Skin epidermis (tissue), 12 donors: Measurements from ENCODE around the gene ILK.

Experiments
- H3K27ac ChIP-seq, 21 experiments: fragments of 200-600 bp; sonication (generic) in 11 of 21; one replicate each; pipeline ENCODE4 v1.5.0; 2020; ENCODE audit warnings: mild to moderate bottlenecking in 3 of 21, inconsistent platforms in 2 of 21, moderate library complexity in 2 of 21
- H3K4me3 ChIP-seq, 7 experiments: fragments of 200-600 bp; sonication (generic) in 2 of 7; one replicate each; pipeline ENCODE4 v1.5.0; 2020; ENCODE audit warnings: inconsistent platforms in 2 of 7, mild to moderate bottlenecking in 2 of 7, moderate library complexity in 1 of 7

Gene ILK

GRCh38 chr11:6648501-6648900 is 44.9 kb downstream of the ILK start:
- Histone ChIP-seq H3K4me3 (no peak overlapping the region), H3K27ac (peak overlapping the region in 1 of 21 experiments; percentile 86)

- H3K27ac ChIP-seq: no peak overlapping the region
- H3K4me3 ChIP-seq: no peak overlapping the region
Measured at GRCh38 chr11:6650104-6650503, 46.5 kb downstream of the ILK start.

GRCh38 chr11:6650980-6651379 is 47.4 kb downstream of the ILK start:
- Histone ChIP-seq H3K4me3 (no peak overlapping the region), H3K27ac (no peak overlapping the region)

GRCh38 chr11:6652182-6652581 is 48.6 kb downstream of the ILK start:
- no peak overlapping the region for H3K4me3 ChIP-seq
- no peak overlapping the region for H3K27ac ChIP-seq

- no peak overlapping the region for H3K27ac ChIP-seq
- no peak overlapping the region for H3K4me3 ChIP-seq
Measured at GRCh38 chr11:6653097-6653496, 49.5 kb downstream of the ILK start.

- no peak overlapping the region for H3K4me3 ChIP-seq
Measured at GRCh38 chr11:6653656-6654055, 50.1 kb downstream of the ILK start.

GRCh38 chr11:6654281-6655019 is 50.9 kb downstream of the ILK start:
- Histone ChIP-seq H3K4me3 (peak overlapping the region in 5 of 7 experiments; percentile 25 to 50 (median 41)), H3K27ac (peak overlapping the region in 12 of 21 experiments; percentile 4 to 79 (median 62))

More at GRCh38 chr11:6653656-6654055, 50.1 kb downstream of the ILK start:
- peak overlapping the region in 1 of 21 experiments; percentile 66 for H3K27ac ChIP-seq

- Histone ChIP-seq H3K27ac (peak overlapping the region in 17 of 21 experiments; percentile 4 to 79 (median 61)), H3K4me3 (peak overlapping the region; percentile 25 to 50 (median 31))
Measured at GRCh38 chr11:6655020-6655789, 51.6 kb downstream of the ILK start.

GRCh38 chr11:6655790-6656583 is 52.4 kb downstream of the ILK start, which contains the start of gene DCHS1:
Gene DCHS1 (minus strand): TSS chr11:6655809. CDS start chr11:6641613, 14,196 bp downstream.
- H3K27ac ChIP-seq: peak within 1 kb of the TSS in 18 of 21 experiments; percentile 22 to 79 (median 62)
- H3K4me3 ChIP-seq: peak within 1 kb of the TSS; percentile 25 to 50 (median 31)

- peak overlapping the region in 1 of 7 experiments; percentile 42 for H3K4me3 ChIP-seq
- H3K27ac ChIP-seq: peak overlapping the region in 6 of 21 experiments; percentile 22 to 79 (median 64)
Measured at GRCh38 chr11:6656584-6656915, 53.0 kb downstream of the ILK start.

- H3K27ac ChIP-seq: peak overlapping the region in 1 of 21 experiments; percentile 47
- H3K4me3 ChIP-seq: no peak overlapping the region
Measured at GRCh38 chr11:6656936-6657335, 53.4 kb downstream of the ILK start.

GRCh38 chr11:6657346-6657745 is 53.8 kb downstream of the ILK start:
- no peak overlapping the region for H3K4me3 ChIP-seq
- no peak overlapping the region for H3K27ac ChIP-seq

GRCh38 chr11:6658647-6659046 is 55.1 kb downstream of the ILK start:
- no peak overlapping the region for H3K27ac ChIP-seq
- H3K4me3 ChIP-seq: no peak overlapping the region
